HG03139 (cell line): ENCODE measurements around the gene PIGP.
"Not testable (repeated sequence)": the region's sequence is repeated elsewhere in the genome, so short reads cannot be mapped to it uniquely, and the experiment has no call there.

Experiments used
- ATAC-seq: cut with Tn5 transposase; IDR thresholded peaks from one replicate; pipeline ENCODE4 v1.9.1; 2021; ENCODE audit not compliant: unreplicated experiment

Gene PIGP

DNA sequence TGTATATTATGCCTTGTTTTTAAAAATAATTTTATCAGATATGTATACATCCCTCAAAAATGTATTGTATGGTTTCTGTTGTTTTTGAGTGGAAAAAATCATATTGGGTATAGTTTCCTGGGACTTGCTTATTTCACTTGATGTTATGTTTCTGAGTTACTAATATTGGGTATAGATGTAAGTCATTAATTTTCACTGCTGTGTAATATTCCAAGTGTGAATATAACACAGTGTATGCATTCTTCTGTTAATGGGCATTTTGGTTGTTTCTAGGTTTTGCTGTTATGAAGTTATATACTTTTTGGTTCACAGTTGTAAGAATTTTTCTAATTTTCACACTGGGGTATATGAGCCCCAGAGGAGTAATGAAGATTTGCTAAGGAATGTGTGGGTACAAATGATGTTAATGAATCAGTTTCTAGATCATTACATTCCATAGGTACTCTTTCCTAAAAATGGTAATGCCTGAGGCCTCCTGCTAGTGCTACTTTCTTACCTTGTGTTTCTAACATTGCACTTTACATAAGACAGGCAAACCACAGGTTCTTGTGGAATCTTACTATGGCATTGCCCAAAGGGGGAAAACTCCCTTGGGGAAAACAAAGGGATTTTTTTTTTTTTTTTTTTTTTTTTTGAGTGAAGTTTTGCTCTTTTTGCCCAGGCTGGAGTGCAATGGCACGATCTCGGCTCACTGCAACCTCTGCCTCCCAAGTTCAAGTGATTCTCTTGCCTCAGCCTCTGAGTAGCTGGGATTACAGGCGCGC lies 3.4 kb upstream of the PIGP start:
- ATAC-seq, result no peak

DNA sequence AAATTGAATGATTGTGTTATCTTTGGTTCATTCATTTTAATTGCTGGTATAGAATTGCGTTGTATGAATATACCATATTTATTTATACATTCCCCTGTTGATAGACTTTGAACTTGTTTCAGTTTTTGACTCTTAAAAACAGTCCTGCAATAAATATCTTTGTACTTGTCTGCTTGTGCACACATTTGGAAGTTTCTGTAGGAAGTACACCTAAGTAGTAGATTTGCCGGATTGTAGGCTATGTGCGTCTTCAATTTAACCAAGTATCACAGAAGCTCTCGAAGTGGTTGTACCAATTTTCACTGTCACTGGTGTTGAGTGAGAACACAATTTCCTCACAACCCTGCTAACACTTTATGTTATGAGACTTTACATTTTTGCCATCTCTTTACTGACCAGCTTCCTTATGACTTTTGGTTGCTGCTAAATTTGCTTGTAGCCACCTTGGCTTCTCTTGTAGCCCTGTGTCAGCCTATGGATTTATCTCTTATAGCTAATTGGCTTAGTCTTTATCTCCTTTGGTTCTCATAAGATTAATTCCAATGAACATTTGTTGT lies 2.4 kb upstream of the PIGP start:
- ATAC-seq, result no peak

DNA sequence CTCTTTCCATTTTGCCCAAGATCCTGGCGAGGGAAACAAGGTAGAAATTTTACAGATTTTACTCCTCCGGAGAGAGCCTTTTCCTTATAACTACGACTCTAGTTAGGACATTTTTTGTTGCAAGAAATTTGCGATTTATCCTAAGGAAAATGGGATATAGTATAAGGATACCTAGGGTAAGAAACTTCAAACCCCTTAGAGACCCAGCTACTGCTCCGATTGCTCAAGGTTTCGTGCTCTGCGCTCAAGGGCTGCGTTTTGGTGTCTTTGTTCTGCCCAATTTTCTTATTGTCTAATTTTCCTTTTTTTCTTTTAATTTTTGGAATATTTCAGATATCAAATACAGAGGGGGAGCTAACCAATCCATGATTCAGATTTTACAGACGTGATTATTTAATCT lies 1.7 kb upstream of the PIGP start:
- no peak for ATAC-seq

GRCh38 chr21:37074197-37074510 lies 1.3 kb upstream of the PIGP start:
- ATAC-seq, result no peak

- ATAC-seq, result peak; percentile 19
Observed at GRCh38 chr21:37073417-37074196, 736 bp upstream of the PIGP start.

DNA sequence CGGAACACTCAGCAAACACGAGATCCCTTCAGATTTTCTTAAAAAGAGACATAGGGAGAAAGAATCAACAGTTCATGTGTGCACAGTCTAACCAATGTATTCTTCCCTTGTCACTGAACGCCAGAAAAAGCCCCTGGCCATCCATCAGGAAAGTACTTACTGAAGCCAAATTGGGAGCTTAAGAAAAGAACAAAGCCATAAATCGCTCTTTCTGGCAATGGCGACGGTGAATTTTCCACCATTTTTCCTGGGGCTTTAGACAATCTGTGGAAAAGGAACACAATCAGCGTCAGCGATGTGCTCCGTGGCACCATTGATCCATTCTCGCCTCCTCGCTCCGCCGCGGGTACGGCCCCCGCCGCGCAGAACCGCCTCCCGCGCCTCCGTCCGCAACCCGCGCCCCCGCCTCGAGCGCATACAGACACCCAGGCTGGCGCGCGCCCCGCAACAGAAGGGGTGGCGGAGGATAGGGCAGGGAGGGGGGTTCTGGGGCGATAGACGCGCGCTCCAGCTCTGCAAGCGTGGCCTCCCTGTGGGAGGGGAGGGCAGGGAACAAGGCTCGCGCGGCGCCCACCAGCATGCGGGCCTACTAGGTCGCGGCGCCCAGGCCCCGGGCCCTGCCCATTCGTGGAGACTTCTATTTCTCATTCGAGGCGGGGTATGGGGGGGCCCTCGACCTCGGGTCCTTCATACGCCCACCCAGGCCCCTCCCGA lies 440 bp downstream of the PIGP start:
- peak; percentile 35 for ATAC-seq

DNA sequence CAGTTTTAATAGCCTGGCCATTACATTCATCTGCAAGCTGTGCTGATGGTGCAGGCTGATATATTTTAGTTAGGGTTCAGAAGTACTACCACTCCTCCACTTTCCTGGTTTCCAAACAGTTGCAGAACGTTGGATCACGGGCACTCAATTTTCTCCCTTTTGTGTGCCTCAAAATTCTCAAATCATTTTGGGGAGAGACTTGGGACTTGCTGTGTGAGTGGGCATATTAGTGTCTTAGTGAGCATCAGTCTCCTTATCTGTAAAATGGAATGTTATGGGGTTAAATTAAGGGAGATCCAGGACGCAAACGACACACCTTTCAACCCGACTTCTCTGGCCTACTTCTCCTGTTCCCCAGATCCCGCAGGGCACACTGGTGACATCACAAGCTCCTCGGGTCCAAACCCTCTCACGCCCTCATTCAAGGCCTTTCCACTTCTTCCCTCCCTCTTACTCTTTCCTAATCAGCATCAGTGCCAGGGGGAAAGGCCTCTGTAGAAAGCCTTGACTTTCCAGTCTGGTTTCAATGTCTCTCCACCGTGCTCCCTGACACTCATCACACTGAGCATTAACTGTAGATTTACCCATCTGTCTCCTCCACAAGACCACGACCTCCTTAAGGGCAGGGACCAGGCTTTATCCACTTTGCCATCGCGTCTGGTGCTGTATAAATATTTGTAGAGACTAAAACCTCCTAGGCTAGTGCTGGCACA lies 1.2 kb downstream of the PIGP start:
- no peak for ATAC-seq

DNA sequence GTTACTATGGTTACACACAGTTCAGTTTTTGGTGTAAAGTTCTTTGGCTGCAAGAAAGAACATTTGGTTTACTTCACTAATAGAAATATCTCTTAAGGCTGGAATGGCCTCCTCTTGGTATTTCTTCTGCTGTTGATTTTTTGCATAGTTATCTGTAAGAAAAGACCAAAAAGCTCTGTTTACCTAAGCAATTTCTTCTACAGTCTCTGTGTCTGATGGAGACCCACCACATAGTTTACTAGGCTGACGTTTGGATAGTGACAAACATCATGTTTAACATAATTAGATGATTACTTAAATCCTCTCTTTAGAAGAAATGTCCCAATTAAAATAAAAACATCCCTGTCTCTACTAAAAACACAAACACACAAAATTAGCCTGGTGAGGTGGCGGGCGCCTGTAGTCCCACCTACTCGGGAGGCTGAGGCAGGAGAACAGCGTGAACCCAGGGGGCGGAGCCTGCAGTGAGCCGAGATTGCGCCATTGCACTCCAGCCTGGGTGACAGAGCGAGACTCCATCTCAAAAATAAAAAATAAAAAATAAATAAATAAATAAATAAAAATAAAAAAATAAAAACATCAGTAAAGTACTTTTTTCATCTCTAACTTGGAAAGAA lies 7.2 kb downstream of the PIGP start:
- no peak for ATAC-seq

DNA sequence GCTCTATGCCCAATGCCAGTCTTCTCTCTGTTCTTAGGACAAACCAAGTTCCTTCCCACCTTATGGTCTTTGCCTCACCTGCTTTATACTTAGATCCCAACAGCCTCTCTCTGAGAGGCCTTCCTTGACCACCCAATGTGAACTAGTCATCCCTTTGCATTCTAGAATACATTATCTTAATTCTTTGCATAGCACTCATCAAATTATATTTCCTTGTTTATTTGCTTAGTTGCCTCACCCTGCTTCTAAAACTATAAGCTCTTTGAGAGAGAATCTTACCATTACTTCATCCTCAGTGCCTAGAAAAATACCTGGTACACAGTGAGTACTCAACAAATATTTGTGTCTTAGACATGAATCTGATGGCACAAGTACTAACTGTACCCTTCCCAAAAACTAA lies 8.0 kb downstream of the PIGP start:
- no peak for ATAC-seq

GRCh38 chr21:37063433-37063832 lies 9.4 kb downstream of the PIGP start:
- ATAC-seq, result no peak

DNA sequence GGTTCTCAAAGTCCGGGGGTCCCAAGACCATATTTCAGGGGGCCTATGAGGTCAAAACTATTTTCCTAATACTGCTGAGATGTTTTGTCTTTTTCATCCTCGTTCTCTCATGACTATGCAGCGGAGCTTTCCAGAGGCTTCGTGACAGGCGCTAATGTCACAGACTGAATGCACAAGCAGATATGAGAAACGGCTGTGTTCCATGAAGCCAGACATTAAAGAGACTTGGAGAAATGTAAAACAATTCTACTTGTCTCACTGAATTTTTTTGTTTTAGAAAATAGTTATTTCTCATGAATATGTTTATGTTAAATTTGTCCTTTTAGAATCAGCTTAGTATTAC lies 10.3 kb downstream of the PIGP start:
- no peak for ATAC-seq

DNA sequence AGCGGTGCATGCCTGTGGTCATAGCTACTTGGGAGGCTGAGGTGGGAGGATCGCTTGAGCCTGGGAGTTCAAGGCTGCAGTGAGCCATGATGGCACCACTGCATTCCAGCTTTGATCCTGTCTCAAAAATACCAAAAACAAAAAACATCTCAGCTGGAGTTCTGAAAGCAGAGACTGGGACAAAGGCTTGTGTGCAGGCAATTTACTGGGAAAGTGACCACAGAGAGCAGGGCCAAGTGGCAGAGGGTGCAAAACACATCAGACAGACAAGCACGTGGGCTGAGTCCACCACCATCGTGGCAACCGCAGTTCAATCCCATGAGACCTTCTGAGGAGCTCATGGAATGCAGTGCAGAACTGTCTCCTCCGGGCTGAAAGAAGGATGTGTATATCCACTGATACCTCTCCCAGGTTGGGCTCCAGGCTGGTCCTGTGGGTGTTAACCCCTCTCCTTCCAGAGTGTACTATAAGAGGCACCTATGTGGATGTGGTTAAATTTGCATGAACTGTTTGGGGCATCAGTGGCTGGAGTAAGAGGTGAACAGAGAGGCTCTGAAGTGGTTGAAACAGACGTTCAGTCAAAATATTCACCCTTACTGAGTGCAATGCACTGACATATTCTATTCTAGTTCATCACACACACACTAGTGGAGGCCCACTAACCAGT lies 10.8 kb downstream of the PIGP start:
- ATAC-seq, result no peak

DNA sequence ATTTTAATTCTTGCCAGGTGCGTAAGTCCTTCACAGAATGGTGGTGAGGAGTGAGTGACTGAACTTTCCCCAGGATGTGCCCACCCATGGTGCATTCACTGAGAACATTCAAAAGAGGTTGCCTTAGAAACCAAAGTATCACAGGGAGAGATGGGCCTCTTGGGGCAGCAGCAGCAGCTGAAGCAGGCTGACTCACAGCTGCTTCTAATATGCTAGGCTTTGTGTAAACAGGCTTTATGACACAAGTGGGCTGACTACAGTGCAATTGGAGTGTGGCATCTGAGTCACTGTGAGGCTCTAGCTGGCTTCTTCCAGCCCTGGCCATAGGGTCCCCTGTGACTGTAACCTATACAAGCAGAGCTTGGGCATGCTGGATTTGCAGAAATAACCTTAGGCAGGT lies 12.6 kb downstream of the PIGP start:
- ATAC-seq, result no peak

DNA sequence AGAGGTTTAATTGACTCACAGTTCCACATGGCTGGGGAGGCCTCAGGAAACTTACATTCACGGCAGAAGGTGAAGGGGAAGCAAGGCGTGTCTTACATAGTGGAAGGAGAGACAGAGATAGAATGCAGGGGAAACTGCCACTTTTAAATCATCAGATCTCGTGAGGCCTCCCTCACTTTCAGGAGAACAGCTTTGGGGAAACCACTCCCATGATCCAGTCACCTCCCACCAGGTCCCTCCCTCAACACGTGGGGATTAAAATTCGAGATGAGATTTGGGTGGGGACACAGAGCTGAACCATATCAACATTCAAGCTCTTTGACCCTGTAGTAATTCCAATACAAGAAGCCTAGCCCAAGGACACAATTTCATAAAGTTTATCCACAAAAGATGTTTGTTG lies 13.7 kb downstream of the PIGP start:
- ATAC-seq, result no peak

DNA sequence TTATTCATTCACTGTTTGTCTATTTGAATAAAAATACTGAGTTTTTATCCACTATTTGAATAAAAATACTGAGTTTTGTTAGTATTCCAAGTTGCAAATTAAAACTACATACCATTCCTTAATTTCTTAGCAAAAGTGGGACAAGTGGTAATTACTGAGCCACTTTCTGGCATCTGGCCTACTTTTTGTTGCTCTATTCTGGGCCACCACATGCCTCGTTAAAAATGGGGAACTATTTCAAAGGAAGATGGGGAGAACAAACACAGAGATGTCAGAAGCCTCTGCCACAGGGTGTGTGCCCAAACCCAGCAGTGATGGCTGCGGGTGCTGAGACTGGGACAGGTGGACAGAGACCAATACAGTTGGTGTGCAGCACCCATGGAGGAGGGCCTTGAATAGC lies 14.6 kb downstream of the PIGP start:
- no peak for ATAC-seq

DNA sequence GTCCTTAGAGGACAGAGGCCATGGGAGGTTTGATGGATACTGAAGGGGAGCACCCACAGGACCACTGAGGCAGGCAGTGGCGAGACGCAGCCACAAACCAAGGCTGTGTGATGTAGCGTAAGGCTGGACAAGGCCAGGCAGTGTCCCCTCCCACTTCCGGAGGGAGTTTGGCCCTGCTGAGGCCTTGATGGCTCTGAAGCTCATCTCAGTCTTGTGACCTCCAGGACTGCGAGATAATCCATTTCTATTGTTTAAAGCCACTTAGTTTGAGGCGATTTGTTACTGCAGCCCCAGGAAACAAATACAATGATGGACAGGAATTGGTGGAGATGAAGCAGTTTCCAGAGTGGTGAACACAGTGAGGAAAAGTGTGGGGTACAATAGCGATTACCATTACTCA lies 15.3 kb downstream of the PIGP start:
- no peak for ATAC-seq

- ATAC-seq, result no peak
Observed at GRCh38 chr21:37055271-37055855, 17.5 kb downstream of the PIGP start.

GRCh38 chr21:37049741-37050140 lies 23.1 kb downstream of the PIGP start:
- not testable (repeated sequence) for ATAC-seq

- no peak for ATAC-seq
Observed at GRCh38 chr21:37047079-37047478, 25.8 kb downstream of the PIGP start.

GRCh38 chr21:37045556-37045955 lies 27.3 kb downstream of the PIGP start:
- ATAC-seq, result no peak
